GM12878 (cell line): ENCODE data around the gene IBSP. TPM values are rescaled to one million over a fixed set of nuclear protein-coding genes. Genes with fewer than 3 reads are reported as not detected.

Experiments used
- ATAC-seq: fragments of 200-7000 bp; cut with Tn5 transposase; 3 replicates; pipeline ENCODE4 v1.9.1; 2020; ENCODE audit warnings: mild to moderate bottlenecking, moderate library complexity
- BruUV-seq: library from RNA; stranded (reverse); fragments of 400-500 nt; replicated peaks from 2 replicates; lab custom pipeline; 2021; lab: Mats Ljungman, UMichigan
- CTCF ChIA-PET: fragments of 300-600 bp; sonication (Branson Sonifier 250); formaldehyde crosslinking; extraction: SDS; loops from one replicate; lab custom pipeline; 2021; ENCODE audit warnings: inconsistent platforms; lab: Yijun Ruan, JAX
- POLR2A ChIA-PET: fragments of 350-600 bp; formaldehyde crosslinking; extraction: SDS; loops from one replicate; lab custom pipeline; 2021; ENCODE audit warnings: inconsistent platforms; lab: Charles Lee
- RAD21 ChIA-PET: fragments of 300-600 bp; sonication (Branson Sonifier 250); formaldehyde crosslinking; loops from one replicate; lab custom pipeline; 2023; ENCODE audit warnings: antibody characterized with exemption; ENCODE audit not compliant: unreplicated experiment; lab: Charles Lee
- SMC1A ChIA-PET: fragments of 300-600 bp; sonication (Branson Sonifier 250); formaldehyde crosslinking; loops from one replicate; lab custom pipeline; 2023; ENCODE audit not compliant: unreplicated experiment, uncharacterized antibody; lab: Charles Lee
- DNase-seq: peaks from one replicate; pipeline ENCODE4 v3.0.0-alpha.2; 2011; ENCODE audit warnings: low read depth, low spot score
- FAIRE-seq: peaks from 3 replicates; lab custom pipeline; 2011; peaks lifted over from hg19 to GRCh38; lab: Jason Lieb, UNC
- H2AFZ ChIP-seq: 2 replicates; pipeline ENCODE4 v1.6.0; 2011; ENCODE audit warnings: low read depth, low read length, control low read depth; ENCODE audit not compliant: control insufficient read depth
- H3K27ac ChIP-seq: 2 replicates; pipeline ENCODE4 v1.5.1; 2011; ENCODE audit warnings: control low read depth; ENCODE audit not compliant: control insufficient read depth, insufficient read depth
- H3K27me3 ChIP-seq, 2 experiments: replicated peaks in 1 of 2; 2 replicates each; pipeline versions ENCODE4 v1.6.0 to v1.6.1; 2011; ENCODE audit warnings: low read length in 1 of 2; ENCODE audit not compliant: control insufficient read depth in 2 of 2, insufficient read depth in 2 of 2
- H3K36me3 ChIP-seq, 2 experiments: 2 replicates each; pipeline ENCODE4 v1.5.1; 2011; ENCODE audit warnings: low read length in 1 of 2; ENCODE audit not compliant: control insufficient read depth in 2 of 2, insufficient read depth in 2 of 2
- H3K4me1 ChIP-seq: 2 replicates; pipeline ENCODE4 v1.6.1; 2011; ENCODE audit warnings: mild to moderate bottlenecking, low read length, moderate library complexity, mixed read lengths; ENCODE audit not compliant: control insufficient read depth, insufficient read depth
- H3K4me2 ChIP-seq: 2 replicates; pipeline ENCODE4 v1.6.0; 2011; ENCODE audit warnings: control low read depth; ENCODE audit not compliant: control insufficient read depth, insufficient read depth
- H3K4me3 ChIP-seq: fragments of 200-600 bp; sonication (generic); 2 replicates; pipeline ENCODE4 v1.5.1; 2016
- H3K79me2 ChIP-seq: 2 replicates; pipeline ENCODE4 v1.6.0; 2011; ENCODE audit warnings: low read length; ENCODE audit not compliant: control insufficient read depth, insufficient read depth
- H3K9ac ChIP-seq: 2 replicates; pipeline ENCODE4 v1.8.0; 2011; ENCODE audit warnings: low read length, control low read depth, mixed read lengths; ENCODE audit not compliant: control insufficient read depth, insufficient read depth
- H3K9me3 ChIP-seq: replicated peaks from 3 replicates; pipeline ENCODE4 v1.5.1; 2011; ENCODE audit warnings: mild to moderate bottlenecking, low read length; ENCODE audit not compliant: control insufficient read depth, insufficient read depth
- H4K20me1 ChIP-seq: 2 replicates; pipeline ENCODE4 v1.6.0; 2011; ENCODE audit not compliant: control insufficient read depth, insufficient read depth
- BMI1 ChIP-seq: fragments of 450-650 bp; IDR thresholded peaks from 2 replicates; pipeline ENCODE4 v1.6.1; 2016; ENCODE audit warnings: mild to moderate bottlenecking, moderate library complexity, borderline replicate concordance
- KDM1A ChIP-seq: fragments of 200-600 bp; sonication (generic); IDR thresholded peaks from 2 replicates; pipeline ENCODE4 v1.6.1; 2016; ENCODE audit warnings: borderline replicate concordance
- STAT3 ChIP-seq: IDR thresholded peaks from 2 replicates; pipeline ENCODE4 v1.6.1; 2011; ENCODE audit warnings: low read depth, low read length, improper control_type of control experiment
- WGBS: methylation state at CpG from one replicate; pipeline ENCODE4 v1.1.6; 2016; ENCODE audit warnings: low lambda C conversion rate; ENCODE audit not compliant: insufficient replicate concordance, insufficient coverage; ENCODE audit errors: missing lambda C conversion rate; 5-methylcytosine and 5-hydroxymethylcytosine counted together
- in situ Hi-C: fragments of 300-500 bp; cut with MboI; formaldehyde crosslinking; loops from 9 replicates; pipeline ENCODE4 v1.14.3; 2018; ENCODE audit warnings: mixed read lengths
- intact Hi-C: fragments of 100-400 bp; cut with micrococcal nuclease; formaldehyde crosslinking; loops from one replicate; pipeline ENCODE4 v1.14.2; 2022; ENCODE audit not compliant: unreplicated experiment
- polyA plus RNA-seq, 11 experiments: library from polyadenylated mRNA; depleted of rRNA in 4 of 11; unstranded in 6 of 11; stranded (reverse) in 5 of 11; fragments of >200 nt; fragmentation: Nextera tagmentation in 4 of 11; fragmentation: Illumina TruSeq in 1 of 11; extraction: Ambion mirVana in 4 of 11; extraction: Trizol in 1 of 11; gene quantifications; 1 replicate in 1 of 11; 2 replicates in 10 of 11; pipeline versions ENCODE4 v1.2.1 to v1.2.3, GENCODE V29; 2011 to 2016; ENCODE audit warnings: inconsistent platforms in 2 of 11, missing spikeins in 2 of 11, low read depth in 1 of 11
- total RNA-seq, 4 experiments: library from RNA; depleted of rRNA in 3 of 4; stranded (reverse); fragments of >200 nt in 3 of 4; fragmentation: Illumina TruSeq in 1 of 4; extraction: Trizol in 1 of 4; gene quantifications; 2 replicates each; pipeline versions ENCODE4 v1.2.1 to v1.2.3, GENCODE V29; 2013 to 2021
- TF ChIP-seq, protein P1 (sequence below): IDR thresholded peaks from 2 replicates; pipeline ENCODE4 v1.6.1; 2011; ENCODE audit warnings: borderline replicate concordance, low read depth, mild to moderate bottlenecking, moderate library complexity, low read length; ENCODE audit not compliant: insufficient read depth, poor library complexity, severe bottlenecking
- TF ChIP-seq, protein P2 (sequence below), 3 experiments: IDR thresholded peaks in 2 of 3; conservative IDR thresholded peaks in 1 of 3; 2 replicates each; pipeline ENCODE4 v1.5.1; 2011; ENCODE audit warnings: low read depth in 3 of 3, low read length in 3 of 3, mild to moderate bottlenecking in 3 of 3, control low read depth in 2 of 3, moderate library complexity in 2 of 3, inconsistent platforms in 1 of 3, mixed read lengths in 1 of 3; ENCODE audit not compliant: control insufficient read depth in 2 of 3, insufficient read depth in 1 of 3; ENCODE audit errors: extremely low read depth in 1 of 3

IBSP gene
- total and polyA plus RNA-seq, 10 of the 15 experiments (the other 5 are each of a cell fraction or from before 2014, with no cell fraction given), result not detected

DNA sequence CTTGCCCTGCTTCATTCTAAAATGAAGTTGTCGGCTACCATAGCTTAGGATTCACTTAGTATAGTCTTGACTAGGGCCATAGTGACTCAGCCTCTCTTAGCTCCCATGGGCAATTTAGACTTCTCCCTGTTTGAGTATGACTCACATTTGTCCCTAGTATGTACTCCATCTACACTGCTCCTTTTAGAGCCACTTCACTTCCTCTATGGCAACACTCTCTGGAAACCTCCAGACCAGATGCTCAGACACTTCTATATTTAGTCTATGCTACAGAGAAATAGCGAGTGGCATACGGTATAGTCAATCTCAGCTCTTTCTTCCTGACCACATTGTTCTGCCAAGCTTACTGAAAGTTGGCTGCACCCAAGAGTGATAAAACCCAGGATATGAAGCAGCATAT is 44.6 kb downstream of the IBSP start:
- RAD21 ChIA-PET, result interaction anchor here (0.6 to 1.0 kb wide), 2 partner anchors 166 to 673 kb away, joined by 3 to 4 read pairs; no protein-coding TSS in a partner anchor
- Histone ChIP-seq H3K9me3 (no peaks in the 10 kb centered on the region), H3K27me3 (no peaks in the 10 kb centered on the region), H3K4me3 (no peak overlapping the region), H3K4me1 (no peaks in the 10 kb centered on the region), H2AFZ (no peak overlapping the region), H3K4me2 (no peak overlapping the region), H3K36me3 (no peaks in the 10 kb centered on the region), H3K79me2 (no peaks in the 10 kb centered on the region), H4K20me1 (no peaks in the 10 kb centered on the region), H3K27ac (no peak overlapping the region), H3K9ac (no peak overlapping the region)
- DNase-seq (no peak), ATAC-seq (no peak), FAIRE-seq (no peak)
- in situ Hi-C loops (loop anchor here (10.0 to 25.0 kb wide), 2 partner anchors 349 to 682 kb away; no protein-coding TSS in a partner anchor), intact Hi-C loops (no loop called here)
- WGBS, result 4% methylated on average over 3 of the region's 3 CpGs
- POLR2A ChIA-PET, result no interaction called here
- CTCF ChIA-PET, result interaction anchor here (0.9 to 2.2 kb wide), 6 partner anchors 9 to 490 kb away, joined by 3 to 8 read pairs (median 4); no protein-coding TSS in a partner anchor
- no TSS peak for BruUV-seq
- SMC1A ChIA-PET, result interaction anchor here (0.9 to 1.5 kb wide), 2 partner anchors 9 to 368 kb away, joined by 3 read pairs; no protein-coding TSS in a partner anchor
- TF ChIP-seq STAT3 (no peak), BMI1 (no peak), KDM1A (no peak)
- TF ChIP-seq, protein P1, sequence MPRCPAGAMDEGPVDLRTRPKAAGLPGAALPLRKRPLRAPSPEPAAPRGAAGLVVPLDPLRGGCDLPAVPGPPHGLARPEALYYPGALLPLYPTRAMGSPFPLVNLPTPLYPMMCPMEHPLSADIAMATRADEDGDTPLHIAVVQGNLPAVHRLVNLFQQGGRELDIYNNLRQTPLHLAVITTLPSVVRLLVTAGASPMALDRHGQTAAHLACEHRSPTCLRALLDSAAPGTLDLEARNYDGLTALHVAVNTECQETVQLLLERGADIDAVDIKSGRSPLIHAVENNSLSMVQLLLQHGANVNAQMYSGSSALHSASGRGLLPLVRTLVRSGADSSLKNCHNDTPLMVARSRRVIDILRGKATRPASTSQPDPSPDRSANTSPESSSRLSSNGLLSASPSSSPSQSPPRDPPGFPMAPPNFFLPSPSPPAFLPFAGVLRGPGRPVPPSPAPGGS, result no peak
- TF ChIP-seq, protein P2, sequence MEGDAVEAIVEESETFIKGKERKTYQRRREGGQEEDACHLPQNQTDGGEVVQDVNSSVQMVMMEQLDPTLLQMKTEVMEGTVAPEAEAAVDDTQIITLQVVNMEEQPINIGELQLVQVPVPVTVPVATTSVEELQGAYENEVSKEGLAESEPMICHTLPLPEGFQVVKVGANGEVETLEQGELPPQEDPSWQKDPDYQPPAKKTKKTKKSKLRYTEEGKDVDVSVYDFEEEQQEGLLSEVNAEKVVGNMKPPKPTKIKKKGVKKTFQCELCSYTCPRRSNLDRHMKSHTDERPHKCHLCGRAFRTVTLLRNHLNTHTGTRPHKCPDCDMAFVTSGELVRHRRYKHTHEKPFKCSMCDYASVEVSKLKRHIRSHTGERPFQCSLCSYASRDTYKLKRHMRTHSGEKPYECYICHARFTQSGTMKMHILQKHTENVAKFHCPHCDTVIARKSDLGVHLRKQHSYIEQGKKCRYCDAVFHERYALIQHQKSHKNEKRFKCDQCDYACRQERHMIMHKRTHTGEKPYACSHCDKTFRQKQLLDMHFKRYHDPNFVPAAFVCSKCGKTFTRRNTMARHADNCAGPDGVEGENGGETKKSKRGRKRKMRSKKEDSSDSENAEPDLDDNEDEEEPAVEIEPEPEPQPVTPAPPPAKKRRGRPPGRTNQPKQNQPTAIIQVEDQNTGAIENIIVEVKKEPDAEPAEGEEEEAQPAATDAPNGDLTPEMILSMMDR (IDR thresholded peaks at IDR 0.05 in 2 of 3, conservative IDR thresholded peaks at IDR 0.05 in 1 of 3; ENCODE audit: control insufficient read depth in 2 of 3, extremely low read depth in 1 of 3, insufficient read depth in 1 of 3, low read depth in 3 of 3, low read length in 3 of 3), result no peak
